ENCODE data around the gene MAPK1IP1L. TPM values are rescaled to one million over a fixed set of nuclear protein-coding genes. Genes with fewer than 3 reads are reported as not detected.

MAPK1IP1L gene
- total and polyA plus RNA-seq, 2 of the 13 experiments (the other 11 are each of a cell fraction or from before 2014, with no cell fraction given), result 27.8 to 68.4 TPM

- TF ChIP-seq BCLAF1 (IDR thresholded peaks at IDR 0.05), result no peak
- TF ChIP-seq RELA (CRISPR knock-in tag; IDR thresholded peaks at IDR 0.05), result no peak
- no peak for TF ChIP-seq ZNF749 (CRISPR knock-in tag; IDR thresholded peaks at IDR 0.05; ENCODE audit: borderline replicate concordance)
- TF ChIP-seq CBX1 (IDR thresholded peaks at IDR 0.05; ENCODE audit: low read depth), result no peak
- TF ChIP-seq ZNF101 (CRISPR knock-in tag; IDR thresholded peaks at IDR 0.05; ENCODE audit: borderline replicate concordance, low read depth), result no peak
- no peak for TF ChIP-seq ZNF205 (CRISPR knock-in tag; IDR thresholded peaks at IDR 0.05)
- no peak for TF ChIP-seq ZNF430 (CRISPR knock-in tag; IDR thresholded peaks at IDR 0.05)
- no peak for TF ChIP-seq ZNF343 (CRISPR knock-in tag; IDR thresholded peaks at IDR 0.05)
- TF ChIP-seq SOX6 (IDR thresholded peaks at IDR 0.05), result no peak
- TF ChIP-seq SOX6 (CRISPR knock-in tag; IDR thresholded peaks at IDR 0.05), result no peak
- no peak for TF ChIP-seq HNRNPL (IDR thresholded peaks at IDR 0.05; ENCODE audit: low read depth, low read length)
- no peak for TF ChIP-seq SNAPC2 (CRISPR knock-in tag; IDR thresholded peaks at IDR 0.05)
- TF ChIP-seq EP300 (IDR thresholded peaks at IDR 0.05; ENCODE audit: low read depth in 2 of 2, low read length in 2 of 2), result peak in 1 of 2 experiments; percentile 57; a peak in 2 of 4 replicates
- no peak for TF ChIP-seq EP300 (CRISPR knock-in tag; IDR thresholded peaks at IDR 0.05; ENCODE audit: borderline replicate concordance)
- no peak for TF ChIP-seq ZNF660 (CRISPR knock-in tag; IDR thresholded peaks at IDR 0.05; ENCODE audit: borderline replicate concordance, low read depth)
- 0 out of 2 replicates have a peak, but pooled peaks have one; percentile 31 for TF ChIP-seq TRIM24 (CRISPR knock-in tag; IDR thresholded peaks at IDR 0.05)
- TF ChIP-seq NONO (IDR thresholded peaks at IDR 0.05), result no peak
- TF ChIP-seq NONO (CRISPR knock-in tag; conservative IDR thresholded peaks at IDR 0.05), result no peak
- no peak for TF ChIP-seq SSRP1 (CRISPR knock-in tag; IDR thresholded peaks at IDR 0.05)
- 0 out of 2 replicates have a peak, but pooled peaks have one; percentile 15 for TF ChIP-seq SALL1 (CRISPR knock-in tag; IDR thresholded peaks at IDR 0.05)
- TF ChIP-seq RAD21 (CRISPR knock-in tag; IDR thresholded peaks at IDR 0.05), result no peak
- TF ChIP-seq GATAD1 (CRISPR knock-in tag; IDR thresholded peaks at IDR 0.05), result no peak
- no peak for TF ChIP-seq ZNF143 (CRISPR knock-in tag; IDR thresholded peaks at IDR 0.05)
- no peak for TF ChIP-seq ZNF260 (CRISPR knock-in tag; IDR thresholded peaks at IDR 0.05; ENCODE audit: borderline replicate concordance, low read depth)
- peak; percentile 69 for TF ChIP-seq SAP130 (CRISPR knock-in tag; IDR thresholded peaks at IDR 0.05; ENCODE audit: low read depth)
- no peak for TF ChIP-seq JARID2 (CRISPR knock-in tag; IDR thresholded peaks at IDR 0.05; ENCODE audit: insufficient replicate concordance)
- TF ChIP-seq DBP (CRISPR knock-in tag; IDR thresholded peaks at IDR 0.05; ENCODE audit: not compliant biosample characterization), result no peak
- TF ChIP-seq ISL2 (CRISPR knock-in tag; IDR thresholded peaks at IDR 0.05), result no peak
- peak; percentile 72 for TF ChIP-seq CEBPG (CRISPR knock-in tag; IDR thresholded peaks at IDR 0.05)
- TF ChIP-seq KLF16 (CRISPR knock-in tag; IDR thresholded peaks at IDR 0.05), result no peak
- TF ChIP-seq ZSCAN21 (CRISPR knock-in tag; IDR thresholded peaks at IDR 0.05; ENCODE audit: borderline replicate concordance), result no peak
These were observed 65.0 kb downstream of the MAPK1IP1L start (continued) for GRCh38 chr14:55116246-55117030.

Measured in HepG2 (cell line).